HG02981 (cell line): Measurements from ENCODE around the gene KRTAP10-4.

Experiments
- ATAC-seq: cut with Tn5 transposase; IDR thresholded peaks from one replicate; pipeline ENCODE4 v1.9.1; 2021; ENCODE audit warnings: mild to moderate bottlenecking, moderate library complexity; ENCODE audit not compliant: unreplicated experiment

Gene KRTAP10-4

DNA sequence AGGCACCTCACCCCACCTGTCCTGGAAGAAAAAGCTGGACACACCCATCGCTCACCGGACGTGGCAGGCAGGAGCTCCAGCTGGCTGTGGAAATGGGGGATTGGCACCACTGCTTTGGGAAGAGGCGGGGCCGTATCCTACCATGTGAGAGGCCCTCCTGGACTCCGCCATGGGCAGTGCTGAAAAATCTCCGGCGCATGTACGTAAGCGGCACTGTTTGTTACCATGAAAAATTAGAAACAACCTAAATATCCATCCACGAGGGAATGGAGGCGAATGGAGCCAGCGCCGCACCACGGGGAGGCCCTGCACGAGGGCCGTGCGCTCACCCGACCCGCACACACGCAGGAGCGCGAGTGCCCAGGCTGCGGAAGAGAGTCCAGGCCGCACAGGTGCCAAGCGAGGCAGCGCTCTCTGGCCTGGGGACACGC, 41.4 kb downstream of the KRTAP10-4 start:
- ATAC-seq, result no peak

DNA sequence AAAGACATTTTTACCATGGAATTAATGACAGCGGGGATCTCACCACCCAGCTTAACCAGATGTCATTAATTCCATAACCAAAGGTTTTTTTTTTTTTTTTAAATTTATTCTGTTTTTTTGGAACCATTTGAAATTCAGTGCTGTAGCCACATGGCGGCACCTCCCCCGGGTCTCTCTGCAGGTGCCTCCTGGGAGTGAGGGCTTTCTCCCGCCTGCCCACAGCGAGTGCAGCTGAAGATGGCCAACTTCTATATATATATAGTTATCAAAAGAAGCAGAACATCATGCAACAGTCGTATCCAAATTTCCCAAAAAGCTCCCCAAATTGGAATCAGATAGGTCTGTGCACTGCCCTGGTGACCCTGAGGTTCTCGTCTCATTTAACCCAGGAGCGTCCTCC, 41.9 kb downstream of the KRTAP10-4 start:
- no peak for ATAC-seq

- no peak for ATAC-seq
Measured at GRCh38 chr21:44615911-44616590, 42.5 kb downstream of the KRTAP10-4 start.

DNA sequence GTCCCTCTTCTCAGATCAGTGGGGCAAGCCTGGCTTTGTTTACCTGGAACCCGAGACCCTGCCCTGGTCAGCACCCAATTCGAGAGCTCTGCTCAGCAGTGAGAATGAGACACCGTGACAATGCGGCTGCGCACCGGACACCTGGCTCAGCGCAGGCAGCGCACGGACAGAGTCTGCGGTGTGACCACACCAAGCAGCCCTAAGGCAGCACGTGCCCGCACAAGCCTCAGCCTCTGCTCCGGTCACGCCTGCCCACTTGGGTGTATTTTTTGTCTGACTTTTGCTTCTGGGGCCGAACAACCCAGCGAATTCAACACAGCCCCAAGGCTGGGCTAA, 43.0 kb downstream of the KRTAP10-4 start:
- no peak for ATAC-seq

- no peak for ATAC-seq
Measured at GRCh38 chr21:44617071-44617501, 43.6 kb downstream of the KRTAP10-4 start.

GRCh38 chr21:44618504-44618903, 45.0 kb downstream of the KRTAP10-4 start:
- no peak for ATAC-seq

DNA sequence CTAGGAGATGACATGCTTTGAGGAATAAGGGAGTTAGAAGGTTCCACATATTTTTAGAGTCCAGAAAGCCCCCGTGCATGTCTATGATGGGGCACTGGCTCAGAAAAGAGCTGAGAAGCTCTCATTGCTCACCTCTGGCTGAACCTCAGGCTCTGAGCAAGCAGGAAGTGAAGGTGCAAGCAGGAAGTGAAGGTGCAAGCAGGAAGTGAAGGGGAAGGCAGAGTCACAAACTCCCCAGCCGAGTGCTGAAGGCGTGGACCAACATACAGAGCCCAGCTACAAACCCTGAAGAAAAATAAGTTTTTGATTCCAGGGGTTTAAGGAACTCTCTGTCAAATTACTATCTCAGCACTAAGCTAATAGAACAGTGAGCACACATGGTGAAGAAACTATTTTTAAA, 45.4 kb downstream of the KRTAP10-4 start:
- no peak for ATAC-seq

DNA sequence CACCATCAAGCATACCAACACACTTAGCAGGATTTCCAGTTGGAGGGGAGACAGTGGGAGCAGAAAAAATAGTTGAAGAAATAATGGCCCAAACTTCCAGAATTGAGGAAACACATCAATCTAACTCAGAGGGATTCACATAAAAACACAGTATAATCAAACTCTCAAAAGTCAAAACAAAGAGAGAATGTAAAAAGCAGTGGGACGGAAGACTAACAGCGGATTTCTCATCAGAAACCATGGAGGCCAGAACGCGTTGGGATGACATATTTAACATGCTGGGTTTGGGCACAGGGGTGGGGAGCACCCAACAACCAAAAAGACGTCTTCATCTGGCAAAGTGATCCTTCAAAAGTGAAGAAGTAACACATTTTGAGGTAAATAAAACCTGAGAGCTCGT, 46.4 kb downstream of the KRTAP10-4 start:
- ATAC-seq, result no peak

DNA sequence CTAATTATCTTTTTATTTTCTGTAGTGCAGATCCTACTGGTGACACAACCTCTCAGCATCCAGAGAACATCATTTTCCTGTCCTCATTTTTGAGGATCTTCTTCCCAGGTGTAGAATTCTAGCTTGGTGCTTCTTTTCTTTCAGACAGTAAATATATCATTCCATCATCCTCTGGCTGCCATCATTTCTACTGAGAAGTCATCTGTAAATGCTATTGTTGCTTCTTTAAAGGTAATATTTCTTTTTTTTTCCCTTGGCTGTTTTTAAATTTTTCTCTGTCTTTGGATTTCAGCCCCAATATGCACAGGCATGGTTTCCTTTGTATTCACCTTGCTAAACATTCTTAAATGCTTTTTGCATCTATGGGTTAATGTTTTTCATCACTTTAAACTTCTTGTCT, 50.0 kb downstream of the KRTAP10-4 start:
- no peak for ATAC-seq
